VCaP (cell line): Measurements from ENCODE around the gene EHBP1.

ENCODE experiments used
- H3K27ac ChIP-seq: fragments of 450-650 bp; 2 replicates; pipeline ENCODE4 v1.5.1; 2017
- CTCF ChIP-seq: fragments of 450-650 bp; conservative IDR thresholded peaks from 2 replicates; pipeline ENCODE4 v1.5.1; 2017; ENCODE audit warnings: mild to moderate bottlenecking, moderate library complexity

EHBP1 gene

GRCh38 chr2:62736899-62737559, 31.5 kb downstream of the EHBP1 start:
- no peak overlapping the region for H3K27ac ChIP-seq
- no peak for TF ChIP-seq CTCF

GRCh38 chr2:62738981-62739936, 33.7 kb downstream of the EHBP1 start:
- no peak overlapping the region for H3K27ac ChIP-seq
- TF ChIP-seq CTCF: no peak

GRCh38 chr2:62740221-62740620, 34.7 kb downstream of the EHBP1 start:
- no peak for TF ChIP-seq CTCF
- H3K27ac ChIP-seq: no peak overlapping the region

GRCh38 chr2:62741127-62741526, 35.6 kb downstream of the EHBP1 start:
- no peak for TF ChIP-seq CTCF
- H3K27ac ChIP-seq: no peak overlapping the region

GRCh38 chr2:62741954-62742722, 36.6 kb downstream of the EHBP1 start:
- H3K27ac ChIP-seq: no peak overlapping the region
- no peak for TF ChIP-seq CTCF

- no peak for TF ChIP-seq CTCF
- peak overlapping the region; percentile 53 for H3K27ac ChIP-seq
These were observed 38.0 kb downstream of the EHBP1 start for GRCh38 chr2:62743506-62743905.

- peak overlapping the region; percentile 53 for H3K27ac ChIP-seq
- no peak for TF ChIP-seq CTCF
These were observed 39.1 kb downstream of the EHBP1 start for GRCh38 chr2:62744603-62745002.
